COLO829 (cell line): ENCODE results near the gene HIP1R.
"Not testable (repeated sequence)": the region's sequence is repeated elsewhere in the genome, so short reads cannot be mapped to it uniquely, and the experiment has no call there.

Source experiments
- DNase-seq: peaks from one replicate; pipeline ENCODE4 v3.0.0; 2012; ENCODE audit warnings: low spot score

The HIP1R gene

GRCh38 chr12:122834921-122835749 lies at the start of gene HIP1R:
Gene HIP1R (plus strand): TSS chr12:122835457. CDS start chr12:122835551, 94 bp downstream.
- DNase-seq, result no peak

- no peak for DNase-seq
Observed at GRCh38 chr12:122785503-122785902, 49.8 kb upstream of the HIP1R start.

- DNase-seq, result no peak
Observed at GRCh38 chr12:122788387-122788786, 46.9 kb upstream of the HIP1R start.

- DNase-seq, result no peak
Observed at GRCh38 chr12:122789637-122790036, 45.6 kb upstream of the HIP1R start.

- DNase-seq, result no peak
Observed at GRCh38 chr12:122790393-122791075, 44.7 kb upstream of the HIP1R start.

- peak; percentile 55 for DNase-seq
Observed at GRCh38 chr12:122793685-122794106, 41.6 kb upstream of the HIP1R start.

- DNase-seq, result no peak
Observed at GRCh38 chr12:122795807-122796206, 39.5 kb upstream of the HIP1R start.

GRCh38 chr12:122799641-122800243 lies 35.5 kb upstream of the HIP1R start:
- no peak for DNase-seq

GRCh38 chr12:122803937-122804336 lies 31.3 kb upstream of the HIP1R start:
- DNase-seq, result no peak

- DNase-seq, result not testable (repeated sequence)
Observed at GRCh38 chr12:122804957-122805356, 30.3 kb upstream of the HIP1R start.

- DNase-seq, result no peak
Observed at GRCh38 chr12:122807651-122808050, 27.6 kb upstream of the HIP1R start.

GRCh38 chr12:122811777-122812176 lies 23.5 kb upstream of the HIP1R start:
- no peak for DNase-seq

- DNase-seq, result no peak
Observed at GRCh38 chr12:122813310-122813713, 21.9 kb upstream of the HIP1R start.

- DNase-seq, result no peak
Observed at GRCh38 chr12:122819209-122819785, 16.0 kb upstream of the HIP1R start.

- no peak for DNase-seq
Observed at GRCh38 chr12:122820138-122820537, 15.1 kb upstream of the HIP1R start.

- no peak for DNase-seq
Observed at GRCh38 chr12:122820838-122821271, 14.4 kb upstream of the HIP1R start.

GRCh38 chr12:122823429-122823828 lies 11.8 kb upstream of the HIP1R start:
- DNase-seq, result no peak

- DNase-seq, result no peak
Observed at GRCh38 chr12:122825773-122826724, 9.2 kb upstream of the HIP1R start.

- DNase-seq, result no peak
Observed at GRCh38 chr12:122827258-122827657, 8.0 kb upstream of the HIP1R start.

GRCh38 chr12:122830517-122831214 lies 4.6 kb upstream of the HIP1R start:
- no peak for DNase-seq
